ENCODE data around the gene TFF1. TPM values are rescaled to one million over a fixed set of nuclear protein-coding genes. Genes with fewer than 3 reads are reported as not detected.

The TFF1 gene
- not detected in 2 replicates for total RNA-seq

GRCh38 chr21:42366292-42367010 is at the start of gene TFF1:
TFF1 (minus strand) TSS chr21:42366535; CDS start chr21:42366495, 40 bp downstream.
- intact Hi-C loops (cut with micrococcal nuclease), result no loop called here

- intact Hi-C loops (cut with micrococcal nuclease), result loop anchor here (1.0 to 2.0 kb wide), 6 partner anchors 8 to 1053 kb away; partner anchors contain the start of gene MX2
Measured at GRCh38 chr21:42414928-42415769, 48.8 kb upstream of the TFF1 start.

- intact Hi-C loops (cut with micrococcal nuclease), result loop anchor here (2.0 kb wide), 2 partner anchors 36 to 226 kb away; no protein-coding TSS in a partner anchor
Measured at GRCh38 chr21:42414553-42414927, 48.2 kb upstream of the TFF1 start.

DNA sequence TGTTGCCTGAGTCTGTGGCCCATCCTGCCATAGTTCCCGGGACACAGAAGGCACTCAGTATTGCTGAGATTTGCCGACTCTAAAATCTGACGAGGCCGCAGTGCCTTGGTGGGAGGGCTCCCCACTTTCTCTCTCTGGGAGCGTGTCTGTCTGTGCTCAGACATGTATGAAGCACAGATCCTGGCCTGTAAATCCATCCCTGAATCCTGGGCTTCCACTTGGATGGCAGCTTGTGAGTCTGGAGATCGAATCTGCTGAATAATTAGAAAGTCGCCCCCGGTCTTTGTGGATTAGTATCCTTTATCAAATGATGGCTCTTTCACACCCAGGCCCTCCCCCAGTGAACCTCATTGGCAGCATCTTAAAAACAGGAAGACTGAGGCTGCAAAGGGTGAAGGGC is 47.7 kb upstream of the TFF1 start:
- intact Hi-C loops (cut with micrococcal nuclease), result loop anchor here (2.0 kb wide), 2 partner anchors 37 to 225 kb away; no protein-coding TSS in a partner anchor

- intact Hi-C loops (cut with micrococcal nuclease), result no loop called here
Measured at GRCh38 chr21:42413500-42413899, 47.2 kb upstream of the TFF1 start.

- intact Hi-C loops (cut with micrococcal nuclease), result no loop called here
Measured at GRCh38 chr21:42413093-42413492, 46.8 kb upstream of the TFF1 start.

DNA sequence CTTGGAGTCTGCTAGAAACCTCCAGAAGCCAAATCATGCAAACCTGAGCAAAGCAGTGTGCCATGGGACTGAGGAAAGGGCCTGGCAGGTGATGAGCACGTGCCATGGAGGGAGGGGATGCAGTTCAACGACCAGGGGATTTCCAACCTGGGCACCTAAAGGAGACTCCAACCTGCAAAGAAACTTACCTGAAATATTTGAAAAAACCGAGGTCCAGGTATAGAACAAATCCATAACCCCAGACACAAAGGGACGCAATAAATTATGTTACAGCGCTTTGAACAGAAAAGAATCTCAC is 46.2 kb upstream of the TFF1 start:
- intact Hi-C loops (cut with micrococcal nuclease), result no loop called here

DNA sequence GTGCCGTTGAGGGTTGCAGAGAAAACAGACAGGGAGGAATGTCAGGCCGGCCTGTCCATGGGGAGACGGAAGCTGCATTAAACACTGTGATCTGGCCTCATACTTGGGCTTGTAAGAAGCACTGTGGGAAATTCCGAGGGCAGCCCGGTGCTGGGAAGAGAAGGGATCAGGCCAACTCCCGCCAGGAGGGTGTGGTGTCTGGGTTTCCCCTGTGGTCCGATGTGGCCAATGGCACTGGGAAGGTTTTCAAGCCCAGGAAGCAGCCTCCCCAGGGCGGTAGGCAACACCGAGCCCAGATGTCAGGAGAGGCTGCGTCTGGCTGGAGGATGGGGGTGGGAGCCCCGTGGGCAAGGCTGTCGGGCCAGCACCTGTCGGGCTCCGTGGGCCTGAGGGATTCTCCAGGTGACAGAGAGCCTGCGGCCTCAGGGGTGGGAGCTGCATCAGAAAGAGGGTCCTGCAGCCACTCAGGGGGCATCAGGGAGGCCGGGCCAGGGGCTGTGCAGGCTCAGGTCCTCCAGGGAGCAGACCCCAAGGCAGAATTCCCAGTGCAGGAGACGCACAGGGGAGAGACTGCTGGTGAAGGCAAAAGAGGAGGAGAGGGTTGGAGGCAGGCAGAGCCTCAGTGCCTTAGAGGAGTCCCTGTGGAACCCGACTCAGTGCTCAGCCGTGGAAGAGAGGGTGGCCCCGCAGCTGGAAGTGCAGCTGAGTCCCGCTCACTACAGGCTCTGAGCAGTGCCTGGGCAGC is 45.7 kb upstream of the TFF1 start:
- intact Hi-C loops (cut with micrococcal nuclease), result no loop called here

- intact Hi-C loops (cut with micrococcal nuclease), result no loop called here
Measured at GRCh38 chr21:42411197-42411869, 45.0 kb upstream of the TFF1 start.

- intact Hi-C loops (cut with micrococcal nuclease), result loop anchor here (10.0 kb wide), 1 partner anchor 985 kb away; the partner anchor contains the start of gene MX1
Measured at GRCh38 chr21:42409366-42409765, 43.0 kb upstream of the TFF1 start.

DNA sequence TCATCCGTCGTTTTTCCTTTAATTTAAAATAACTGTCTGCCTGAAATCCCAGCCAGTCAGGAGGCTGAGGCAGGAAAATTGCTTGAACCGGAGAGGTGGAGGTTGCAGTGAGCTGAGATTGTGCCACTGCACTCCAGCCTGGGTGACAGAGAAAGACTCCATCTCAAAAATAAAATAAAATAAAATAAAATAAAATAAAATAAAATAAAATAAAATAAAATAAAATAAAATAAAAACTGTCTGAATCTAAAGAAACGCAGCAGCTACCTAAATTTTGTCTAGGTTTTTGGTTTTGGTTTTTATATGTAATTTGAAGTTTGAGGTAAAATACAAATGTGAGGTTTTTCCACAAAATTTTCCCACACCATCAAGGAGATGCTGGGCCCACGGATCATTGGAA is 42.4 kb upstream of the TFF1 start:
- intact Hi-C loops (cut with micrococcal nuclease), result loop anchor here (10.0 kb wide), 1 partner anchor 984 kb away; the partner anchor contains the start of gene MX1

DNA sequence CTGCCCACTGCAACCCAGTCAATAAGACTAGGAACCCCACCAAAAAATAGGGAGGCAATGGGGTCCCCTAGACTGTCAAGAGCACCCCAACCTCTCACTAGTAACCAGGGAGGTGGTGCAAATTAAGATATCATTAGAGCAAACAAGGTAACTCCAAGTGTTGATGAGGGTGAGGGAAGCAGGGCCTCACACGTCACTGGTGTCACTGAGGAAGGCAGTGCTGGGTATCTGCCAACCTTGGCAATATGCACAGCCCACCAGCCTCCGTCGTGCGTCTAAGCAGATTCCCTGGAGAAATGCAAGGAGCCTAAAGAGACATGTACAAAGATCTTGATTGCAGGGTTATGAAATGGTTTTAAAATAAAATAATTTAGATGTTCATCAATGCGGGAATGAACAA is 41.1 kb upstream of the TFF1 start:
- intact Hi-C loops (cut with micrococcal nuclease), result loop anchor here (10.0 kb wide), 1 partner anchor 983 kb away; the partner anchor contains the start of gene MX1

GRCh38 chr21:42406866-42407265 is 40.5 kb upstream of the TFF1 start:
- intact Hi-C loops (cut with micrococcal nuclease), result loop anchor here (1.0 to 10.0 kb wide), 2 partner anchors 8 to 982 kb away; partner anchors contain the start of gene MX1

DNA sequence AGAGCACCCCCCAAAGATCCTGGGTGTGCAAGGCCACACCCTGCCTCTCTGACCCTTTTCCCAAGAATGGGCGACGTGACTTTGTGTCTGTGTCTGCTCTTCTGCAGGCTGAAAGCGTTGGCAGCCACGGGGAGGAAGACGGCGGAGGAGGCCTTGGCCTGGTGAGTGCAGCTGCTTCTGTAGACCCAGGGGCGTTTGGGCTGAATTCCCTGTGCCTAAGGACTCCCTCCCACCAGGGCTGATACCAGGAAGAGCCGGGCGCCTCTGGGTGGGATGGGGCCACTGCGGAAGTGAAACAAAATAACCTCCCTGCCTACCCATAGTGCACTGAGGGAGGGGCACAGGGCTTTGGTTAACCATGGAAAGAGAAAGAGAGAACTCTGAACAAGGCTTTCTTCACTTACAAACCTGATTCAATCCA is 39.9 kb upstream of the TFF1 start:
- intact Hi-C loops (cut with micrococcal nuclease), result loop anchor here (1.0 to 10.0 kb wide), 2 partner anchors 9 to 981 kb away; partner anchors contain the start of gene MX1

- intact Hi-C loops (cut with micrococcal nuclease), result loop anchor here (1.0 to 10.0 kb wide), 3 partner anchors 10 to 981 kb away; partner anchors contain the start of gene MX1
Measured at GRCh38 chr21:42405064-42406013, 39.0 kb upstream of the TFF1 start.

- intact Hi-C loops (cut with micrococcal nuclease), result loop anchor here (1.0 to 10.0 kb wide), 8 partner anchors 14 to 980 kb away; partner anchors contain the start of genes MX1, PKNOX1 and RSPH1
Measured at GRCh38 chr21:42404539-42404938, 38.2 kb upstream of the TFF1 start.

DNA sequence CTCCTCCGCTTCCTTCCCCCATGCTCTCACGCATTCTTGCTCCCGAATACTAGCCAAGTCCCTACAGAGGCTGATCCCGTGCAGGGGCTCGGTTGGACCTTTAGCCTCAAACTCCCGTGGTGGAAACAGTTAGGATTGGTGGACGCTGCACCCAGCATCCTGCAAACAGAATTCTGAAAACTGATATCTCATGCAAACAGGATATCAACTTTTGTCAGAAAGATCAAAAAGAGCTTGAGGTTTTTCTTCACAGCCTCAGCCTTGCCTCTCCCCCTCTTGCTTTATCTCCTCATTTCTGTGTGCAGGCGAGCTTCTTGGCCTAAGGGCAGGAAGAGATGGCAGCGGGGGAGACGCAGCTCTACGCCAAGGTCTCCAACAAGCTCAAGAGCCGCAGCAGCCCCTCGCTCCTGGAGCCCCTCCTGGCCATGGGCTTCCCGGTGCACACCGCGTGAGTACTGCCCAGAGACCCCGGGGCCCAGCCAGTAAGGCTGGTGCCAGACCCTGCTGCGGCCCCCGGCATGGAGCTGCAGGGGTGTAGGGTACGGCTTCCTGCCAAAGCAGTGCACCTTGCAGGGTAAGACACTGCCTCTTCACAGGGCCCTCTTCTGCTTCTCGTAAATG is 37.4 kb upstream of the TFF1 start, which contains the start of gene UBASH3A:
UBASH3A (plus strand) TSS at position 292 of the 621 bp plus-strand sequence; CDS start at position 336, 44 bp downstream.
- intact Hi-C loops (cut with micrococcal nuclease), result loop anchor here (1.0 to 10.0 kb wide), 9 partner anchors 13 to 979 kb away; partner anchors contain the start of genes MX1, PKNOX1 and RSPH1

GRCh38 chr21:42401820-42402251 is 35.5 kb upstream of the TFF1 start:
- intact Hi-C loops (cut with micrococcal nuclease), result loop anchor here (5.0 to 10.0 kb wide), 6 partner anchors 35 to 977 kb away; partner anchors contain the start of genes MX1, PKNOX1 and RSPH1
